GM12878 (cell line): ENCODE data around the gene HES7. TPM values are rescaled to one million over a fixed set of nuclear protein-coding genes. Genes with fewer than 3 reads are reported as not detected.

ENCODE experiments used
- ATAC-seq: fragments of 200-7000 bp; cut with Tn5 transposase; 3 replicates; pipeline ENCODE4 v1.9.1; 2020; ENCODE audit warnings: mild to moderate bottlenecking, moderate library complexity
- BruUV-seq: library from RNA; stranded (reverse); fragments of 400-500 nt; replicated peaks from 2 replicates; lab custom pipeline; 2021; lab: Mats Ljungman, UMichigan
- CTCF ChIA-PET: fragments of 300-600 bp; sonication (Branson Sonifier 250); formaldehyde crosslinking; extraction: SDS; loops from one replicate; lab custom pipeline; 2021; ENCODE audit warnings: inconsistent platforms; lab: Yijun Ruan, JAX
- POLR2A ChIA-PET: fragments of 350-600 bp; formaldehyde crosslinking; extraction: SDS; loops from one replicate; lab custom pipeline; 2021; ENCODE audit warnings: inconsistent platforms; lab: Charles Lee
- RAD21 ChIA-PET: fragments of 300-600 bp; sonication (Branson Sonifier 250); formaldehyde crosslinking; loops from one replicate; lab custom pipeline; 2023; ENCODE audit warnings: antibody characterized with exemption; ENCODE audit not compliant: unreplicated experiment; lab: Charles Lee
- SMC1A ChIA-PET: fragments of 300-600 bp; sonication (Branson Sonifier 250); formaldehyde crosslinking; loops from one replicate; lab custom pipeline; 2023; ENCODE audit not compliant: unreplicated experiment, uncharacterized antibody; lab: Charles Lee
- DNase-seq: peaks from one replicate; pipeline ENCODE4 v3.0.0-alpha.2; 2011; ENCODE audit warnings: low read depth, low spot score
- FAIRE-seq: peaks from 3 replicates; lab custom pipeline; 2011; peaks lifted over from hg19 to GRCh38; lab: Jason Lieb, UNC
- H2AFZ ChIP-seq: 2 replicates; pipeline ENCODE4 v1.6.0; 2011; ENCODE audit warnings: low read depth, low read length, control low read depth; ENCODE audit not compliant: control insufficient read depth
- H3K27ac ChIP-seq: 2 replicates; pipeline ENCODE4 v1.5.1; 2011; ENCODE audit warnings: control low read depth; ENCODE audit not compliant: control insufficient read depth, insufficient read depth
- H3K27me3 ChIP-seq, 2 experiments: replicated peaks in 1 of 2; 2 replicates each; pipeline versions ENCODE4 v1.6.0 to v1.6.1; 2011; ENCODE audit warnings: low read length in 1 of 2; ENCODE audit not compliant: control insufficient read depth in 2 of 2, insufficient read depth in 2 of 2
- H3K36me3 ChIP-seq, 2 experiments: 2 replicates each; pipeline ENCODE4 v1.5.1; 2011; ENCODE audit warnings: low read length in 1 of 2; ENCODE audit not compliant: control insufficient read depth in 2 of 2, insufficient read depth in 2 of 2
- H3K4me1 ChIP-seq: 2 replicates; pipeline ENCODE4 v1.6.1; 2011; ENCODE audit warnings: mild to moderate bottlenecking, low read length, moderate library complexity, mixed read lengths; ENCODE audit not compliant: control insufficient read depth, insufficient read depth
- H3K4me2 ChIP-seq: 2 replicates; pipeline ENCODE4 v1.6.0; 2011; ENCODE audit warnings: control low read depth; ENCODE audit not compliant: control insufficient read depth, insufficient read depth
- H3K4me3 ChIP-seq: fragments of 200-600 bp; sonication (generic); 2 replicates; pipeline ENCODE4 v1.5.1; 2016
- H3K79me2 ChIP-seq: 2 replicates; pipeline ENCODE4 v1.6.0; 2011; ENCODE audit warnings: low read length; ENCODE audit not compliant: control insufficient read depth, insufficient read depth
- H3K9ac ChIP-seq: 2 replicates; pipeline ENCODE4 v1.8.0; 2011; ENCODE audit warnings: low read length, control low read depth, mixed read lengths; ENCODE audit not compliant: control insufficient read depth, insufficient read depth
- H3K9me3 ChIP-seq: replicated peaks from 3 replicates; pipeline ENCODE4 v1.5.1; 2011; ENCODE audit warnings: mild to moderate bottlenecking, low read length; ENCODE audit not compliant: control insufficient read depth, insufficient read depth
- H4K20me1 ChIP-seq: 2 replicates; pipeline ENCODE4 v1.6.0; 2011; ENCODE audit not compliant: control insufficient read depth, insufficient read depth
- ATF3 ChIP-seq: IDR thresholded peaks from 2 replicates; pipeline ENCODE4 v1.6.1; 2011; ENCODE audit warnings: low read depth, mild to moderate bottlenecking, low read length, moderate library complexity, borderline replicate concordance; ENCODE audit errors: extremely low read depth
- CHD1 ChIP-seq: IDR thresholded peaks from 2 replicates; pipeline ENCODE4 v1.6.1; 2012; ENCODE audit warnings: low read depth, low read length, improper control_type of control experiment
- CHD2 ChIP-seq: IDR thresholded peaks from 2 replicates; pipeline ENCODE4 v1.6.1; 2011; ENCODE audit warnings: low read depth, low read length, improper control_type of control experiment, borderline replicate concordance
- HDGF ChIP-seq: fragments of 450-650 bp; IDR thresholded peaks from 2 replicates; pipeline ENCODE4 v1.6.1; 2016; ENCODE audit warnings: antibody characterized with exemption
- MEF2A ChIP-seq: IDR thresholded peaks from 2 replicates; pipeline ENCODE4 v1.6.1; 2011; ENCODE audit warnings: low read depth, mild to moderate bottlenecking, low read length, moderate library complexity; ENCODE audit not compliant: insufficient read depth
- MLLT1 ChIP-seq: fragments of 450-650 bp; IDR thresholded peaks from 2 replicates; pipeline ENCODE4 v1.6.1; 2016; ENCODE audit warnings: mild to moderate bottlenecking
- NBN ChIP-seq: fragments of 450-650 bp; IDR thresholded peaks from 2 replicates; pipeline ENCODE4 v1.6.1; 2016
- NKRF ChIP-seq: fragments of 450-650 bp; conservative IDR thresholded peaks from 2 replicates; pipeline ENCODE4 v1.6.1; 2017; ENCODE audit warnings: mild to moderate bottlenecking, moderate library complexity
- RUNX3 ChIP-seq: IDR thresholded peaks from 2 replicates; pipeline ENCODE4 v1.6.1; 2012; ENCODE audit warnings: low read length, inconsistent platforms
- SRF ChIP-seq, 2 experiments: IDR thresholded peaks; 2 replicates each; pipeline ENCODE4 v1.6.1; 2011; ENCODE audit warnings: low read depth in 2 of 2, low read length in 2 of 2, mild to moderate bottlenecking in 1 of 2, moderate library complexity in 1 of 2
- TBL1XR1 ChIP-seq: IDR thresholded peaks from 2 replicates; pipeline ENCODE4 v1.6.1; 2012; ENCODE audit warnings: low read depth, low read length, improper control_type of control experiment
- ZNF384 ChIP-seq: IDR thresholded peaks from 2 replicates; pipeline ENCODE4 v1.6.1; 2012; ENCODE audit warnings: low read depth, mild to moderate bottlenecking, low read length, improper control_type of control experiment, borderline replicate concordance
- WGBS: methylation state at CpG from one replicate; pipeline ENCODE4 v1.1.6; 2016; ENCODE audit warnings: low lambda C conversion rate; ENCODE audit not compliant: insufficient replicate concordance, insufficient coverage; ENCODE audit errors: missing lambda C conversion rate; 5-methylcytosine and 5-hydroxymethylcytosine counted together
- in situ Hi-C: fragments of 300-500 bp; cut with MboI; formaldehyde crosslinking; loops from 9 replicates; pipeline ENCODE4 v1.14.3; 2018; ENCODE audit warnings: mixed read lengths
- intact Hi-C: fragments of 100-400 bp; cut with micrococcal nuclease; formaldehyde crosslinking; loops from one replicate; pipeline ENCODE4 v1.14.2; 2022; ENCODE audit not compliant: unreplicated experiment
- polyA plus RNA-seq, 11 experiments: library from polyadenylated mRNA; depleted of rRNA in 4 of 11; unstranded in 6 of 11; stranded (reverse) in 5 of 11; fragments of >200 nt; fragmentation: Nextera tagmentation in 4 of 11; fragmentation: Illumina TruSeq in 1 of 11; extraction: Ambion mirVana in 4 of 11; extraction: Trizol in 1 of 11; gene quantifications; 1 replicate in 1 of 11; 2 replicates in 10 of 11; pipeline versions ENCODE4 v1.2.1 to v1.2.3, GENCODE V29; 2011 to 2016; ENCODE audit warnings: inconsistent platforms in 2 of 11, missing spikeins in 2 of 11, low read depth in 1 of 11
- total RNA-seq, 4 experiments: library from RNA; depleted of rRNA in 3 of 4; stranded (reverse); fragments of >200 nt in 3 of 4; fragmentation: Illumina TruSeq in 1 of 4; extraction: Trizol in 1 of 4; gene quantifications; 2 replicates each; pipeline versions ENCODE4 v1.2.1 to v1.2.3, GENCODE V29; 2013 to 2021

Gene HES7
- total and polyA plus RNA-seq, 10 of the 15 experiments (the other 5 are each of a cell fraction or from before 2014, with no cell fraction given), result 0.07 to 1.3 (median 0.63) TPM; not detected in 4

GRCh38 chr17:8126491-8127066, 2.7 kb upstream of the HES7 start (continued):
- TF ChIP-seq NKRF (0 out of 2 replicates have a peak, but pooled peaks have one; percentile 49), MLLT1 (peak; percentile 81), RUNX3 (peak; percentile 13; the same call in 1 of the 2 replicates), TBL1XR1 (0 out of 2 replicates have a peak, but pooled peaks have one; percentile 58)

GRCh38 chr17:8125947-8126490, 2.1 kb upstream of the HES7 start:
- ChIA-PET SMC1A (interaction anchor here (0.6 to 2.5 kb wide), 7 partner anchors 12 to 740 kb away, joined by 3 to 26 read pairs (median 4); partner anchors contain the start of gene SLC25A35), CTCF (interaction anchor here (0.7 to 2.2 kb wide), 5 partner anchors 11 to 175 kb away, joined by 3 to 16 read pairs (median 7); no protein-coding TSS in a partner anchor), RAD21 (interaction anchor here (1.1 to 1.9 kb wide), 3 partner anchors 12 to 58 kb away, joined by 3 to 14 read pairs (median 3); no protein-coding TSS in a partner anchor), POLR2A (interaction anchor here (0.8 to 2.4 kb wide), 4 partner anchors 11 to 169 kb away, joined by 3 to 20 read pairs (median 10); partner anchors contain the start of genes PER1 and SLC25A35)
- H3K9ac ChIP-seq, result peak overlapping the region; percentile 72
- peak overlapping the region; percentile 99 for H3K4me3 ChIP-seq
- no peak for DNase-seq
- intact Hi-C loops, result loop anchor here (1.0 kb wide), 1 partner anchor 12 kb away; no protein-coding TSS in a partner anchor
- peak overlapping the region; percentile 92 for H2AFZ ChIP-seq
- 0 out of 4 replicates have a peak, but pooled peaks of 1 of the 2 experiments have one; percentile 21 for TF ChIP-seq SRF (IDR thresholded peaks at IDR 0.05; ENCODE audit: low read depth in 2 of 2, low read length in 2 of 2)
- no peak for TF ChIP-seq CHD1
- TF ChIP-seq NBN, result peak; percentile 55; the same call in 1 of the 2 replicates
- TF ChIP-seq CHD2, result peak; percentile 55
- TF ChIP-seq MEF2A, result no peak
- no peak for TF ChIP-seq ZNF384
- no peak for TF ChIP-seq ATF3
- TF ChIP-seq HDGF, result peak; percentile 63; the same call in 1 of the 2 replicates
- TF ChIP-seq MLLT1, result 0 out of 2 replicates have a peak, but pooled peaks have one; percentile 2
- no peak for FAIRE-seq
- H3K27ac ChIP-seq, result peak overlapping the region; percentile 53
- peaks cover 33% of the 10 kb centered on the region for H3K4me1 ChIP-seq
- in situ Hi-C loops, result loop anchor here (5.0 kb wide), 1 partner anchor 96 kb away; no protein-coding TSS in a partner anchor
- BruUV-seq, result TSS peak; percentile 62
- peak overlapping the region; percentile 94 for H3K4me2 ChIP-seq
- no peaks in the 10 kb centered on the region for H3K79me2 ChIP-seq
- H3K9me3 ChIP-seq, result no peaks in the 10 kb centered on the region
- ATAC-seq, result peak; percentile 1; the same call in 1 of the 3 replicates
- WGBS, result 2% methylated on average over 30 of the region's 35 CpGs
- no peaks in the 10 kb centered on the region for H4K20me1 ChIP-seq
- no peaks in the 10 kb centered on the region for H3K36me3 ChIP-seq
- H3K27me3 ChIP-seq, result peaks cover 5 to 9% of the 10 kb centered on the region in 2 experiments
